Panc1 (cell line): Measurements from ENCODE around the gene LSM5. TPM values are rescaled to one million over a fixed set of nuclear protein-coding genes. Genes with fewer than 3 reads are reported as not detected.

Experiments used
- ATAC-seq: fragments of 200-7000 bp; cut with Tn5 transposase; 2 replicates; pipeline ENCODE4 v1.9.1; 2020; ENCODE audit warnings: mild to moderate bottlenecking, moderate library complexity
- BruUV-seq: library from RNA; stranded (reverse); fragments of 400-500 nt; replicated peaks from 2 replicates; lab custom pipeline; 2021; lab: Mats Ljungman, UMichigan
- CTCF ChIA-PET: fragments of 300-600 bp; sonication (Branson Sonifier 250); formaldehyde crosslinking; loops from one replicate; lab custom pipeline; 2022; ENCODE audit warnings: antibody characterized with exemption; lab: Charles Lee
- POLR2A ChIA-PET: fragments of 300-600 bp; sonication (Branson Sonifier 250); formaldehyde crosslinking; loops from one replicate; lab custom pipeline; 2022; ENCODE audit warnings: antibody characterized with exemption; lab: Charles Lee
- DNase-seq: peaks from one replicate; pipeline ENCODE4 v3.0.0-alpha.2; 2010; ENCODE audit warnings: low read depth, low spot score
- H3K27ac ChIP-seq: 2 replicates; pipeline ENCODE4 v1.5.1; 2011; ENCODE audit warnings: mild to moderate bottlenecking, low read length, inconsistent platforms
- H3K27me3 ChIP-seq: fragments of 200-500 bp; sonication (Bioruptor generic); 2 replicates; pipeline ENCODE4 v1.6.0; 2014; ENCODE audit warnings: low read length, inconsistent platforms; ENCODE audit not compliant: control insufficient read depth, insufficient read depth
- H3K36me3 ChIP-seq: fragments of 200-500 bp; sonication (Bioruptor generic); 2 replicates; pipeline ENCODE4 v1.5.1; 2014; ENCODE audit warnings: inconsistent platforms, mild to moderate bottlenecking, low read length, moderate library complexity; ENCODE audit not compliant: control insufficient read depth, insufficient read depth
- H3K4me1 ChIP-seq: 2 replicates; pipeline ENCODE4 v1.5.1; 2011; ENCODE audit warnings: inconsistent platforms, mild to moderate bottlenecking, low read length, moderate library complexity; ENCODE audit not compliant: control insufficient read depth, insufficient read depth
- H3K4me3 ChIP-seq, 2 experiments: 2 replicates each; pipeline ENCODE4 v1.5.1; 2011 to 2012; ENCODE audit warnings: low read depth in 2 of 2, low read length in 2 of 2, mild to moderate bottlenecking in 2 of 2, inconsistent platforms in 1 of 2, moderate library complexity in 1 of 2
- H3K9me3 ChIP-seq: fragments of 200-500 bp; sonication (Bioruptor generic); 2 replicates; pipeline ENCODE4 v1.5.1; 2014; ENCODE audit warnings: low read depth, mild to moderate bottlenecking, inconsistent platforms, low read length, moderate library complexity; ENCODE audit not compliant: control insufficient read depth, insufficient read depth
- CTCF ChIP-seq: fragments of 450-650 bp; IDR thresholded peaks from 2 replicates; pipeline ENCODE4 v1.5.1; 2017; ENCODE audit warnings: mild to moderate bottlenecking
- POLR2AphosphoS5 ChIP-seq: IDR thresholded peaks from 2 replicates; pipeline ENCODE4 v1.6.1; 2012; ENCODE audit warnings: mild to moderate bottlenecking, low read depth, low read length, moderate library complexity
- REST ChIP-seq, 2 experiments: IDR thresholded peaks; 2 replicates each; pipeline ENCODE4 v1.6.1; 2011 to 2012; ENCODE audit warnings: low read depth in 2 of 2, control low read depth in 1 of 2, low read length in 1 of 2, mild to moderate bottlenecking in 1 of 2, moderate library complexity in 1 of 2; ENCODE audit not compliant: insufficient read depth in 1 of 2
- SIN3A ChIP-seq: IDR thresholded peaks from 2 replicates; pipeline ENCODE4 v1.6.1; 2012; ENCODE audit warnings: low read depth, mild to moderate bottlenecking, low read length, moderate library complexity, borderline replicate concordance; ENCODE audit not compliant: insufficient read depth
- TCF7L2 ChIP-seq: IDR thresholded peaks from 2 replicates; pipeline ENCODE4 v1.6.1; 2011; ENCODE audit warnings: mild to moderate bottlenecking, low read depth, low read length, inconsistent platforms
- in situ Hi-C: cut with HindIII; loops from 2 replicates; pipeline ENCODE4 v1.10.0; 2016; ENCODE audit warnings: low sequenced_read_pairs, low pct_unique_long_range_greater_than_20kb
- intact Hi-C: fragments of 100-400 bp; cut with micrococcal nuclease; formaldehyde crosslinking; loops from one replicate; pipeline ENCODE4 v1.10.0; 2022; ENCODE audit not compliant: unreplicated experiment
- total RNA-seq: library from RNA; stranded (reverse); gene quantifications from one replicate; pipeline ENCODE4 v1.2.1, GENCODE V29; 2021; ENCODE audit not compliant: unreplicated experiment

The LSM5 gene
- total RNA-seq, 1 experiment from 2014 or later = 109 TPM

- DNase-seq = no peak
- H3K4me3 ChIP-seq = peak overlapping the region; percentile 79 to 98
- in situ Hi-C loops = no loop called here
- H3K27me3 ChIP-seq = no peaks in the 10 kb centered on the region
- no peak for TF ChIP-seq CTCF
- TF ChIP-seq SIN3A = 0 out of 2 replicates have a peak, but pooled peaks have one; percentile 16
- peak; percentile 93 for TF ChIP-seq POLR2AphosphoS5
- intact Hi-C loops = loop anchor here (10.0 kb wide), 2 partner anchors 70 to 170 kb away; no protein-coding TSS in a partner anchor
- no peaks in the 10 kb centered on the region for H3K9me3 ChIP-seq
- H3K27ac ChIP-seq = peak overlapping the region; percentile 98
- H3K36me3 ChIP-seq = no peaks in the 10 kb centered on the region; the same call in 1 of the 2 replicates
- peaks cover 6% of the 10 kb centered on the region; the same call in 1 of the 2 replicates for H3K4me1 ChIP-seq
- no TSS peak for BruUV-seq
- ATAC-seq = peak; percentile 15
- ChIA-PET CTCF (no interaction called here), POLR2A (interaction anchor here (0.9 kb wide), 1 partner anchor 40 kb away, joined by 3 read pairs; no protein-coding TSS in a partner anchor)
Measured at GRCh38 chr7:32494946-32495297, 4.7 kb upstream of the LSM5 start.

GRCh38 chr7:32489788-32490126 lies 423 bp downstream of the LSM5 start:
- CTCF ChIA-PET = no interaction called here
- Histone ChIP-seq H3K27ac (peak overlapping the region; percentile 97), H3K36me3 (peaks cover 14% of the 10 kb centered on the region), H3K4me1 (peaks cover 14% of the 10 kb centered on the region; the same call in 1 of the 2 replicates), H3K9me3 (no peaks in the 10 kb centered on the region), H3K27me3 (no peaks in the 10 kb centered on the region), H3K4me3 (peak overlapping the region; percentile 77 to 80)
- DNase-seq = no peak
- peak; percentile 63 for ATAC-seq
- BruUV-seq = TSS peak; percentile 38
- intact Hi-C loops (loop anchor here (10.0 kb wide), 2 partner anchors 75 to 175 kb away; no protein-coding TSS in a partner anchor), in situ Hi-C loops (no loop called here)
- TF ChIP-seq SIN3A = no peak
- no peak for TF ChIP-seq REST (IDR thresholded peaks at IDR 0.05; ENCODE audit: insufficient read depth in 1 of 2, low read depth in 2 of 2, low read length in 1 of 2)
- no peak for TF ChIP-seq CTCF
- no peak for TF ChIP-seq POLR2AphosphoS5
- TF ChIP-seq TCF7L2 = no peak
- POLR2A ChIA-PET = no interaction called here
